Trophoblast cell (in vitro differentiated cells and primary cell): ENCODE data around the gene TFIP11.

Source experiments
- DNase-seq, 2 donors: peaks; one replicate each; pipeline ENCODE4 v3.0.0-alpha.2; 2016
- H2AFZ ChIP-seq: 2 replicates; pipeline ENCODE4 v1.6.1; 2013; ENCODE audit warnings: low read length, moderate library complexity, mild to moderate bottlenecking; ENCODE audit not compliant: insufficient read depth, poor library complexity
- H2AK5ac ChIP-seq: 2 replicates; pipeline ENCODE4 v1.6.1; 2013; ENCODE audit warnings: mild to moderate bottlenecking, low read length
- H2BK120ac ChIP-seq: 2 replicates; pipeline ENCODE4 v1.6.1; 2013; ENCODE audit warnings: low read length, mild to moderate bottlenecking, moderate library complexity; ENCODE audit not compliant: insufficient read depth, poor library complexity
- H2BK12ac ChIP-seq: 2 replicates; pipeline ENCODE4 v1.6.1; 2013; ENCODE audit warnings: mild to moderate bottlenecking, low read length, moderate library complexity
- H2BK5ac ChIP-seq: 2 replicates; pipeline ENCODE4 v1.6.1; 2013; ENCODE audit warnings: low read length, low read depth, moderate library complexity, mild to moderate bottlenecking; ENCODE audit not compliant: poor library complexity
- H3K14ac ChIP-seq: 2 replicates; pipeline ENCODE4 v1.6.1; 2013; ENCODE audit warnings: mild to moderate bottlenecking, low read length
- H3K18ac ChIP-seq: 2 replicates; pipeline ENCODE4 v1.6.1; 2013; ENCODE audit warnings: mild to moderate bottlenecking, low read length
- H3K23ac ChIP-seq: 2 replicates; pipeline ENCODE4 v1.6.1; 2013; ENCODE audit warnings: low read length
- H3K27ac ChIP-seq: 2 replicates; pipeline ENCODE4 v1.5.1; 2013; ENCODE audit warnings: low read depth, mild to moderate bottlenecking, inconsistent platforms, low read length, moderate library complexity
- H3K27me3 ChIP-seq: 2 replicates; pipeline ENCODE4 v1.6.1; 2013; ENCODE audit warnings: inconsistent platforms, mild to moderate bottlenecking, low read length, moderate library complexity; ENCODE audit not compliant: insufficient read depth
- H3K36me3 ChIP-seq, 2 experiments: 1 replicate in 1 of 2; 2 replicates in 1 of 2; pipeline ENCODE4 v1.6.1; 2013; ENCODE audit warnings: low read length in 2 of 2, mild to moderate bottlenecking in 2 of 2, moderate library complexity in 1 of 2; ENCODE audit not compliant: insufficient read depth in 2 of 2, control insufficient read depth in 1 of 2
- H3K4ac ChIP-seq: 2 replicates; pipeline ENCODE4 v1.6.1; 2013; ENCODE audit warnings: low read depth, mild to moderate bottlenecking, low read length, moderate library complexity
- H3K4me1 ChIP-seq, 2 experiments: 1 replicate in 1 of 2; 2 replicates in 1 of 2; pipeline ENCODE4 v1.6.1; 2013; ENCODE audit warnings: low read length in 2 of 2, mild to moderate bottlenecking in 2 of 2, moderate library complexity in 1 of 2; ENCODE audit not compliant: insufficient read depth in 2 of 2, control insufficient read depth in 1 of 2
- H3K4me2 ChIP-seq: 2 replicates; pipeline ENCODE4 v1.6.1; 2013; ENCODE audit warnings: inconsistent platforms, mild to moderate bottlenecking, low read length, moderate library complexity
- H3K4me3 ChIP-seq: 2 replicates; pipeline ENCODE4 v1.5.1; 2013; ENCODE audit warnings: mild to moderate bottlenecking, low read depth, low read length, inconsistent platforms
- H3K79me1 ChIP-seq: one replicate; pipeline ENCODE4 v1.6.1; 2013; ENCODE audit warnings: low read length
- H3K79me2 ChIP-seq: 2 replicates; pipeline ENCODE4 v1.6.1; 2013; ENCODE audit warnings: low read length, mild to moderate bottlenecking; ENCODE audit not compliant: control insufficient read depth, insufficient read depth, poor library complexity
- H3K9ac ChIP-seq: 2 replicates; pipeline ENCODE4 v1.6.1; 2013; ENCODE audit warnings: mild to moderate bottlenecking, low read length
- H3K9me3 ChIP-seq: 2 replicates; pipeline ENCODE4 v1.6.1; 2013; ENCODE audit warnings: low read depth, mild to moderate bottlenecking, control low read depth, inconsistent platforms, low read length; ENCODE audit not compliant: insufficient read depth
- H4K12ac ChIP-seq: 2 replicates; pipeline ENCODE4 v1.6.1; 2013; ENCODE audit warnings: low read depth, mild to moderate bottlenecking, low read length, moderate library complexity
- H4K8ac ChIP-seq: 2 replicates; pipeline ENCODE4 v1.6.1; 2013; ENCODE audit warnings: low read depth, mild to moderate bottlenecking, low read length, moderate library complexity
- H4K91ac ChIP-seq: one replicate; pipeline ENCODE4 v1.6.1; 2013; ENCODE audit warnings: low read depth, mild to moderate bottlenecking, low read length, moderate library complexity
- WGBS: extraction: QIAGEN DNeasy Blood & Tissue Kit; methylation state at CpG from one replicate; pipeline ENCODE4 v1.1.7; 2013; ENCODE audit warnings: missing lambda C conversion rate; ENCODE audit not compliant: insufficient read length, insufficient coverage; ENCODE audit errors: extremely low coverage; 5-methylcytosine and 5-hydroxymethylcytosine counted together

The TFIP11 gene

GRCh38 chr22:26476705-26477340 lies 35.5 kb downstream of the TFIP11 start:
- Histone ChIP-seq H4K8ac (no peak overlapping the region), H2AK5ac (no peak overlapping the region), H3K4me2 (peak overlapping the region; percentile 43), H3K9ac (no peak overlapping the region), H2AFZ (no peak overlapping the region), H3K4me3 (no peak overlapping the region), H3K4me1 (peaks cover 10 to 26% of the 10 kb centered on the region in 2 experiments), H3K27me3 (no peaks in the 10 kb centered on the region), H4K91ac (no peak overlapping the region), H3K23ac (no peak overlapping the region), H3K4ac (no peak overlapping the region), H3K27ac (peak overlapping the region; percentile 92), H3K79me1 (peaks cover 12% of the 10 kb centered on the region), H3K36me3 (peaks cover 6 to 9% of the 10 kb centered on the region in 2 experiments), H4K12ac (no peak overlapping the region), H3K9me3 (no peaks in the 10 kb centered on the region), H3K79me2 (no peaks in the 10 kb centered on the region), H3K18ac (no peak overlapping the region), H2BK120ac (peak overlapping the region; percentile 29), H2BK5ac (peak overlapping the region; percentile 77), H3K14ac (no peak overlapping the region), H2BK12ac (no peak overlapping the region)
- WGBS, result no CpG with 5 or more reads among the region's 4 CpGs
- peak in 1 of 2 donors; percentile 33 for DNase-seq

GRCh38 chr22:26474682-26475081 lies 37.6 kb downstream of the TFIP11 start:
- Histone ChIP-seq H4K12ac (no peak overlapping the region), H2AK5ac (no peak overlapping the region), H2BK12ac (no peak overlapping the region), H3K79me1 (peaks cover 25% of the 10 kb centered on the region), H3K9ac (no peak overlapping the region), H3K27me3 (no peaks in the 10 kb centered on the region), H2BK120ac (no peak overlapping the region), H2AFZ (no peak overlapping the region), H3K36me3 (peaks cover 15 to 20% of the 10 kb centered on the region in 2 experiments), H3K14ac (no peak overlapping the region), H4K8ac (no peak overlapping the region), H3K27ac (no peak overlapping the region), H3K4me1 (peaks cover 18 to 28% of the 10 kb centered on the region in 2 experiments), H2BK5ac (no peak overlapping the region), H3K23ac (no peak overlapping the region), H3K4ac (no peak overlapping the region), H3K4me2 (no peak overlapping the region), H3K79me2 (no peaks in the 10 kb centered on the region), H3K9me3 (no peaks in the 10 kb centered on the region), H4K91ac (no peak overlapping the region), H3K18ac (no peak overlapping the region), H3K4me3 (no peak overlapping the region)
- no peak for DNase-seq

GRCh38 chr22:26471522-26471921 lies 40.8 kb downstream of the TFIP11 start:
- H3K23ac ChIP-seq, result no peak overlapping the region
- no CpG with 5 or more reads among the region's 5 CpGs for WGBS

GRCh38 chr22:26470807-26471206 lies 41.5 kb downstream of the TFIP11 start:
- H3K4ac ChIP-seq, result peak overlapping the region; percentile 71
- peak overlapping the region; percentile 95 for H2BK12ac ChIP-seq

More at GRCh38 chr22:26471522-26471921, 40.8 kb downstream of the TFIP11 start:
- DNase-seq, result peak; percentile 60 to 62
- Histone ChIP-seq H2AK5ac (no peak overlapping the region), H3K79me1 (peaks cover 21% of the 10 kb centered on the region), H3K18ac (no peak overlapping the region), H3K4me3 (no peak overlapping the region), H3K27me3 (no peaks in the 10 kb centered on the region), H4K12ac (no peak overlapping the region), H3K9ac (no peak overlapping the region), H3K9me3 (no peaks in the 10 kb centered on the region), H3K4me1 (peaks cover 15 to 19% of the 10 kb centered on the region in 2 experiments), H3K36me3 (peaks cover 19 to 33% of the 10 kb centered on the region in 2 experiments), H2BK5ac (peak overlapping the region; percentile 63), H3K27ac (peak overlapping the region; percentile 91), H3K4me2 (peak overlapping the region; percentile 22), H4K8ac (no peak overlapping the region), H3K4ac (no peak overlapping the region), H3K14ac (no peak overlapping the region), H2BK120ac (no peak overlapping the region), H3K79me2 (no peaks in the 10 kb centered on the region), H2AFZ (no peak overlapping the region), H4K91ac (peak overlapping the region; percentile 93), H2BK12ac (no peak overlapping the region)

More at GRCh38 chr22:26470807-26471206, 41.5 kb downstream of the TFIP11 start:
- peak overlapping the region; percentile 81 for H2BK120ac ChIP-seq
- no peak overlapping the region for H2AFZ ChIP-seq
- H3K4me2 ChIP-seq, result no peak overlapping the region
- peaks cover 15 to 19% of the 10 kb centered on the region in 2 experiments for H3K4me1 ChIP-seq
- DNase-seq, result no peak
- no peaks in the 10 kb centered on the region for H3K27me3 ChIP-seq
- H2AK5ac ChIP-seq, result peak overlapping the region; percentile 89
- no peak overlapping the region for H3K4me3 ChIP-seq
- peak overlapping the region; percentile 91 for H3K27ac ChIP-seq
- no peak overlapping the region for H3K23ac ChIP-seq
- peak overlapping the region; percentile 52 for H4K8ac ChIP-seq
- no peak overlapping the region for H4K12ac ChIP-seq
- peaks cover 23 to 38% of the 10 kb centered on the region in 2 experiments for H3K36me3 ChIP-seq
- no peaks in the 10 kb centered on the region for H3K9me3 ChIP-seq
- H2BK5ac ChIP-seq, result peak overlapping the region; percentile 63
- peak overlapping the region; percentile 79 for H3K18ac ChIP-seq
- no peaks in the 10 kb centered on the region for H3K79me2 ChIP-seq
- peak overlapping the region; percentile 86 for H3K14ac ChIP-seq
- peaks cover 20% of the 10 kb centered on the region for H3K79me1 ChIP-seq
- WGBS, result no CpG with 5 or more reads among the region's 2 CpGs
- H4K91ac ChIP-seq, result peak overlapping the region; percentile 93
- H3K9ac ChIP-seq, result no peak overlapping the region
